Measurements from ENCODE around the gene ARSB. TPM values are rescaled to one million over a fixed set of nuclear protein-coding genes. Genes with fewer than 3 reads are reported as not detected.
"Not testable (repeated sequence)": the region's sequence is repeated elsewhere in the genome, so short reads cannot be mapped to it uniquely, and the experiment has no call there.

Gene ARSB
- total and polyA plus RNA-seq, 12 donors: 1.7 to 21.4 (median 14.1) TPM

GRCh38 chr5:78765756-78766411, 219.2 kb downstream of the ARSB start:
- intact Hi-C loops (cut with DNase I): no loop called here
- H3K4me3 ChIP-seq: no peak overlapping the region
- WGBS, 2 donors: 76% methylated on average over 7 of the region's 7 CpGs
- ATAC-seq (no peak), DNase-seq (no peak)
- no peaks in the 10 kb centered on the region for H3K9me3 ChIP-seq
- H3K36me3 ChIP-seq: no peaks in the 10 kb centered on the region
- no peak for TF ChIP-seq CTCF (IDR thresholded peaks at IDR 0.05)
- H3K27me3 ChIP-seq: peaks cover 0 to 3% (median 0%) of the 10 kb centered on the region in 7 donors
- peaks cover 0 to 4% (median 0%) of the 10 kb centered on the region in 9 donors for H3K4me1 ChIP-seq
- no peak overlapping the region for H3K27ac ChIP-seq

- ATAC-seq: no peak
- H3K4me1 ChIP-seq: peaks cover 0 to 6% (median 0%) of the 10 kb centered on the region in 9 donors
These were observed 220.0 kb downstream of the ARSB start for GRCh38 chr5:78765116-78765515.

GRCh38 chr5:78763659-78764189, 221.4 kb downstream of the ARSB start:
- Histone ChIP-seq H3K4me1 (peaks cover 0 to 20% (median 0%) of the 10 kb centered on the region in 9 donors), H3K9me3 (no peaks in the 10 kb centered on the region), H3K27ac (peak overlapping the region in 1 of 10 donors; percentile 53), H3K36me3 (no peaks in the 10 kb centered on the region), H3K4me3 (no peak overlapping the region), H3K27me3 (peaks cover 0 to 3% (median 0%) of the 10 kb centered on the region in 7 donors)
- ATAC-seq (no peak), DNase-seq (no peak)
- 83 to 86% methylated on average over 6 of the region's 6 CpGs for WGBS, 2 donors
- TF ChIP-seq CTCF (IDR thresholded peaks at IDR 0.05): no peak
- intact Hi-C loops (cut with DNase I): no loop called here

More at GRCh38 chr5:78765116-78765515, 220.0 kb downstream of the ARSB start:
- intact Hi-C loops (cut with DNase I): no loop called here
- DNase-seq: no peak
- WGBS, 2 donors: 94% methylated on average over 5 of the region's 5 CpGs
- Histone ChIP-seq H3K27me3 (peaks cover 0 to 3% (median 0%) of the 10 kb centered on the region in 7 donors), H3K9me3 (no peaks in the 10 kb centered on the region), H3K4me3 (no peak overlapping the region), H3K27ac (no peak overlapping the region), H3K36me3 (no peaks in the 10 kb centered on the region)
- no peak for TF ChIP-seq CTCF (IDR thresholded peaks at IDR 0.05)

- H3K36me3 ChIP-seq; intact Hi-C loops (cut with DNase I); H3K27ac ChIP-seq; H3K27me3 ChIP-seq; H3K4me3 ChIP-seq; H3K9me3 ChIP-seq; ATAC-seq; DNase-seq: not testable (repeated sequence)
- H3K4me1 ChIP-seq: peaks cover 0 to 30% (median 0%) of the 10 kb centered on the region in 9 donors
- WGBS, 2 donors: 99 to 100% methylated on average over 5 of the region's 5 CpGs
These were observed 222.4 kb downstream of the ARSB start for GRCh38 chr5:78762743-78763142.

GRCh38 chr5:78761840-78762239, 223.3 kb downstream of the ARSB start:
- WGBS, 2 donors: 92 to 93% methylated on average over 6 of the region's 6 CpGs
- DNase-seq: no peak

More at GRCh38 chr5:78761840-78762239, 223.3 kb downstream of the ARSB start:
- intact Hi-C loops (cut with DNase I): no loop called here
- Histone ChIP-seq H3K36me3 (no peaks in the 10 kb centered on the region), H3K27me3 (peaks cover 0 to 3% (median 0%) of the 10 kb centered on the region in 7 donors), H3K27ac (no peak overlapping the region), H3K4me3 (no peak overlapping the region), H3K9me3 (no peaks in the 10 kb centered on the region), H3K4me1 (peaks cover 0 to 38% (median 0%) of the 10 kb centered on the region in 9 donors)
- ATAC-seq: no peak
- no peak for TF ChIP-seq CTCF (IDR thresholded peaks at IDR 0.05)

Data from heart right ventricle (tissue), 16 donors.